Stomach smooth muscle (tissue), 2 donors: ENCODE measurements around the gene RPS2.

Experiments used
- H3K27ac ChIP-seq: one replicate; pipeline ENCODE4 v1.7.0; 2013; ENCODE audit warnings: mild to moderate bottlenecking, low read length, inconsistent platforms
- H3K27me3 ChIP-seq, 2 donors: one replicate each; pipeline ENCODE4 v1.7.0; 2013; ENCODE audit warnings: low read length in 2 of 2; ENCODE audit not compliant: insufficient read depth in 2 of 2, control insufficient read depth in 1 of 2
- H3K36me3 ChIP-seq, 2 donors: one replicate each; pipeline ENCODE4 v1.7.0; 2013; ENCODE audit warnings: low read length in 2 of 2; ENCODE audit not compliant: control insufficient read depth in 2 of 2, insufficient read depth in 2 of 2
- H3K4me1 ChIP-seq: one replicate; pipeline ENCODE4 v1.7.0; 2013; ENCODE audit warnings: low read length; ENCODE audit not compliant: control insufficient read depth, insufficient read depth
- H3K4me3 ChIP-seq, 2 donors: one replicate each; pipeline ENCODE4 v1.7.0; 2013; ENCODE audit warnings: low read length in 2 of 2
- H3K9ac ChIP-seq, 2 donors: one replicate each; pipeline ENCODE4 v1.7.0; 2013; ENCODE audit warnings: low read length in 2 of 2, mild to moderate bottlenecking in 1 of 2
- H3K9me3 ChIP-seq, 2 donors: one replicate each; pipeline ENCODE4 v1.7.0; 2013; ENCODE audit warnings: low read length in 2 of 2; ENCODE audit not compliant: control insufficient read depth in 2 of 2
- donor health status: healthy.
- donor health status: Pancreatic carcinoma.

Gene RPS2

DNA sequence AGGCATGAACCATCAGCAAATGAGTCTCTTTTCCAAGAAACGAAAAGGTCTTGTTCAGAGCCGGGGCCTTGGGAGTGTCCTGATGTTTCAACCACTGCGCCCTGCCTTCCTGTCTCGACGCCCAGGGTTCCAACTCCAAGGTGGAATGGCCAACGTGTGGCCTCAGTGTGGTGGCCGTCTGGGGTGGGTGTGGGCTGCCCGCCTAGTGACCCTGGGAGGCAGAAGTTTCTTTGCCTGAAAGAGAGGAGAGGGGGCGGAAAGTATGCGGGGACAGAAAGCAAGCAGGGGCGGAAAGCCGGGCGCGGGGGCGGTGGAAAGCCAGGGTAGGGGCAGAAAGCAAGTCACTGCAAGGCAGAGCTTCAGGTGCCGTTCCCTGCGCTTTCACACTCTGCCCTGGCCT, 25.7 kb downstream of the RPS2 start:
- H3K27ac ChIP-seq: no peak overlapping the region

DNA sequence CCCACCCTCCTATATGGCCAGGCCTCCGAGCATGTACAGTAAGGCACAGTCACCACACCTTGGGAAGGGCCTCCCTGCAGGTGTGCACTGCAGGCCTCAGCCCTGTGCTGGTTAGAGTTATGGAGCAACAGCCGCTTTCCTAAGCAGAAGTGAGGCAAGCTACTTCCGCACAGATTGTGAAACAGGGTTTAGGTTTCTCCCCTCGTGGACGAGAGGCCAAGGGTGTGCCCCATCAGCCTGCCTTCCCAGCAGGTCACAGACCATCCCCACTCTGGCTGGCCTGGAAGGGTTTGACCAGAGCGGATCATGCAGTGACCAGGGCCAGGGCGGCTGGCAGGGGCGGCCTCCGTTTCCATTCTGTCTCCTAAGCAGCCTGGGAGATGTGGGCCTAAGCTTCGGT, 26.3 kb downstream of the RPS2 start:
- peaks cover 0 to 2% of the 10 kb centered on the region in 2 donors for H3K27me3 ChIP-seq
- peaks cover 19% of the 10 kb centered on the region for H3K4me1 ChIP-seq
- H3K9ac ChIP-seq: no peak overlapping the region
- H3K27ac ChIP-seq: no peak overlapping the region
- no peaks in the 10 kb centered on the region for H3K9me3 ChIP-seq
- peaks cover 16 to 21% of the 10 kb centered on the region in 2 donors for H3K36me3 ChIP-seq
- no peak overlapping the region for H3K4me3 ChIP-seq

More for the DNA sequence above, 25.7 kb downstream of the RPS2 start:
- no peaks in the 10 kb centered on the region for H3K9me3 ChIP-seq
- no peak overlapping the region for H3K9ac ChIP-seq
- H3K4me3 ChIP-seq: no peak overlapping the region
- H3K36me3 ChIP-seq: peaks cover 16 to 21% of the 10 kb centered on the region in 2 donors
- no peaks in the 10 kb centered on the region for H3K27me3 ChIP-seq
- peaks cover 25% of the 10 kb centered on the region for H3K4me1 ChIP-seq

- Histone ChIP-seq H3K36me3 (peaks cover 16 to 21% of the 10 kb centered on the region in 2 donors), H3K4me1 (peaks cover 12% of the 10 kb centered on the region), H3K9me3 (no peaks in the 10 kb centered on the region), H3K27me3 (peaks cover 2% of the 10 kb centered on the region in 2 donors), H3K9ac (no peak overlapping the region), H3K4me3 (no peak overlapping the region), H3K27ac (no peak overlapping the region)
These were observed 27.6 kb downstream of the RPS2 start for GRCh38 chr16:1936945-1937479.

- Histone ChIP-seq H3K36me3 (peaks cover 4 to 6% of the 10 kb centered on the region in 2 donors), H3K4me1 (peaks cover 4% of the 10 kb centered on the region), H3K27ac (no peak overlapping the region), H3K9ac (no peak overlapping the region), H3K27me3 (peaks cover 2% of the 10 kb centered on the region in 2 donors), H3K4me3 (no peak overlapping the region), H3K9me3 (no peaks in the 10 kb centered on the region)
These were observed 31.4 kb downstream of the RPS2 start for GRCh38 chr16:1933097-1933661.

DNA sequence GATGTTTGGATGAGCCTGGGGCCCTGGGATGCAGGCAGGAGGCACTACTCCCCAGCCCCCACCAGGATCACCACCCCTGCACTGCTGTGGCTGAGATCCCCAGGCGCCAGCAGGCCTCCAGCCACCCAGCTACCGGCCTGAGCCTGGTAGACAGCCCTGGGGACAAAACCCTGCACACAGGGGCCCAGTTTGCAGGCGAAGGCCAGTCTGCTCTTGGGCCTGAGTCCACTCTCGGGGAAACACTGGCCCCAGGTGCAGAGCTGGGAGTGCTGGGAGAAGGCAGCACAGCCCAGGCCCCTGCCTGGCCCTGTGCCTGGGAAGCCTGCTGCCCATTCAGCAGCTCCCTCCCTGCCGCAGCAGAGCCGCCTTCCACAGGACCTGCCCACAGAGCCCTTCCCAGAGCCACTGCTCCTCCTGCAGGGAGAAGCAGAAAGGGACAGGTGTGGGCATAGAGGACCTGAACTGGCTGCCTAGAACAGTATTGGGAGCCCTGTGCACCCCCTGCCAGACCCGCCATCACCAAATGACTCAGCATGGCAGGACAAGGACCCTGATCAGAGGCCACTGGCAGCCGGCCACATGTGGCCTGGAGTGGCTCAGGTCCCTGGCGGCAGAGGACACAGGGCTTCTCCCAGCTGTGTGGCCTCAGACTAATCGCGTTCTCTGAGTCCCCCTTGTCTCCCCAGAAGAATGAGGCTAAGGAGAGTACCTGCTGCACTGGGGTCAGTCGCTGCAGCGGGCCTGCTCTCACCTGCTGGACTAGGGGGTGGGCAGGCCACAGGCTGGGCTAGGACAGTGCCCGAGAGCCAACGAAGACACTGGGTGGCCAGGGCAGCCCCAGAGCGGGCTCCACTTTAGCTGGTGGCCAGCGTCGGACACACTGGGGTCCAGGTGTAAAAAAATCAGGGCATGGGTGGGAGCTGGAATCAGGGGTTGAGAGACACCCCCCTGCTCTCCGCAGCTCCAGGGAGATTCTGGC, 32.3 kb downstream of the RPS2 start:
- Histone ChIP-seq H3K4me1 (peaks cover 4% of the 10 kb centered on the region), H3K36me3 (peaks cover 0 to 4% of the 10 kb centered on the region in 2 donors), H3K27ac (no peak overlapping the region), H3K9me3 (no peaks in the 10 kb centered on the region), H3K4me3 (no peak overlapping the region), H3K9ac (no peak overlapping the region), H3K27me3 (peaks cover 2% of the 10 kb centered on the region in 2 donors)

DNA sequence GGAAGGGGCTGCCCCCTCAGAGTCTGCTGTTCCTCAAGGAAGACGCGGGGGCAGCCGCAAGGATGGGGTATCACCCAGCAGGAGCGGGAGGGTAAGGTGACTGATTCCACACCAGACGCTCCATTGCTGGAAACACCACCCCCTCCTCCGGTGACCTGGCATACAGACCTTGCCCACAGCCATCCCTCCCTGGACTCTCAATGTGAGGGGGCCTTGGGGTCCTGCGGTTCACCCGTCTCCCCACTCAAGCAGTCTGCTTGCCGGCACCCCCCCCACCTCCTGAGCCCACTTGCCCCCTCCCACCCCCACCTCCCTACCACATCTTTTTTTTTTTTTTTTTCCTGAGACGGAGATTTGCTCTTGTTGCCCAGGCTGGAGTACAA, 34.3 kb downstream of the RPS2 start:
- Histone ChIP-seq H3K4me1 (peaks cover 4% of the 10 kb centered on the region), H3K9ac (no peak overlapping the region), H3K27ac (no peak overlapping the region), H3K4me3 (no peak overlapping the region), H3K36me3 (no peaks in the 10 kb centered on the region), H3K9me3 (no peaks in the 10 kb centered on the region), H3K27me3 (peaks cover 2 to 4% of the 10 kb centered on the region in 2 donors)

DNA sequence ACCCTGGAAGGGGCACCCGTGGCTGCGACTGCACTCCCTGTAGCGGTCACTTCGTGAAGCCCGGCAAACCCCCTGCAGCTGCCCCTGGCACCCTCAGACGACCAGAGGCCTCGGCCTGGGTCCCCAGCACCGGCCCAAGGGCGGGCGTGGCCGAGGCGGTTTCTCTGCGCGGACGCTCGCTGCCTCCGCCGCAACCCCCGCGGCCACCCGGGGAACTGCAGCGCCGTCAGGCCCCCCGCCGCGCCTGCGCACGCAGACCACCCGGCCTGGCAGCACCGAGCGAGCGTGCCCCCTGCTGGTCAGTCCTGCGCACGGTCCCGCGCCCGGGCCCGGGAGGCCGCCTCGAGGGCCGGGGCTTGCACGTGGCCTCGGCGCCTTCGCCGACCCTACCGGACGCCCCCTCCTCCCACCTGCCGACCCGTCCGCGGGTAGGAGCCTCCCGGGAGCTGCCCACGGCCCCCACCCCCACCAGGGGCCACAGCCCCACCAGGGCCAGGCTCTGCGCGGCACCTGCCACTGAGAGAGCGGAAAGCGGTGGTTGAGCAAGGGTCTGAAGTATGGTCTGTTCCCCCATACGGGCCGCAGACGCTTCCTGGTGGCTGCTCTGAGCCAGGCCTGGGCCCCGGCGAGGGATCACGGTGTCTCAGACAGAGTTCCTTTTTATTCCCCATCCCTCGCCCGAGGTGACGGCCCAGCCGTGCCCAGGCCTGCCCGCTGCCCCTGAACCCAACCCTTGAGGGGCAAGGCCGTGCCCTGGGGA, 34.9 kb downstream of the RPS2 start:
- Histone ChIP-seq H3K9me3 (no peaks in the 10 kb centered on the region), H3K27ac (no peak overlapping the region), H3K36me3 (no peaks in the 10 kb centered on the region), H3K27me3 (peaks cover 2 to 4% of the 10 kb centered on the region in 2 donors), H3K4me1 (peaks cover 4% of the 10 kb centered on the region), H3K9ac (peak overlapping the region in 1 of 2 donors; percentile 20), H3K4me3 (peak overlapping the region in 1 of 2 donors; percentile 70)

DNA sequence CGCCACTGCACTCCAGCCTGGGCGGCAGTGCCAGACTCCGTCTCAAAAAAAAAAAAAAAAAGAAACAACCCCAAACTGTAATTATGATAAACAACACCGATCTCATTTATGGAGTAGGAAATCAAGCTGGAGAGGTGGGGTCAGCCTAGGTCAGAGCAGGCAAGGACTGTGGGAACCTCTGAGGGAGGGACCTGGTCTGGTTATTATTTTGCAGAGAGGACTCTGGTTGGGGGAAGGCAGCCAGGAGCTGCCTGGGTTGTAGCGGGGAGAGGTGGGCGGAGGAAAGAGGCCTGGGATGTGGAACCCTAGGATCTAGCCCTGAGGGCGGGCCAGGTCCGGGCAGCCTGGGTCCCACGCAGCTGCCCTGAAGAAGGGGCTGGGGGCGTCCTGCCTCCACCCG, 35.5 kb downstream of the RPS2 start:
- peaks cover 4% of the 10 kb centered on the region for H3K4me1 ChIP-seq
- peak overlapping the region; percentile 48 to 70 for H3K4me3 ChIP-seq
- H3K9ac ChIP-seq: peak overlapping the region in 1 of 2 donors; percentile 20
- no peaks in the 10 kb centered on the region for H3K9me3 ChIP-seq
- H3K27me3 ChIP-seq: peaks cover 7 to 8% of the 10 kb centered on the region in 2 donors
- no peak overlapping the region for H3K27ac ChIP-seq
- H3K36me3 ChIP-seq: no peaks in the 10 kb centered on the region

- Histone ChIP-seq H3K9ac (no peak overlapping the region), H3K4me3 (no peak overlapping the region), H3K27ac (no peak overlapping the region), H3K9me3 (peaks cover 0 to 2% of the 10 kb centered on the region in 2 donors), H3K36me3 (no peaks in the 10 kb centered on the region), H3K4me1 (peaks cover 9% of the 10 kb centered on the region), H3K27me3 (peaks cover 22 to 26% of the 10 kb centered on the region in 2 donors)
These were observed 38.4 kb downstream of the RPS2 start for GRCh38 chr16:1926271-1926670.

DNA sequence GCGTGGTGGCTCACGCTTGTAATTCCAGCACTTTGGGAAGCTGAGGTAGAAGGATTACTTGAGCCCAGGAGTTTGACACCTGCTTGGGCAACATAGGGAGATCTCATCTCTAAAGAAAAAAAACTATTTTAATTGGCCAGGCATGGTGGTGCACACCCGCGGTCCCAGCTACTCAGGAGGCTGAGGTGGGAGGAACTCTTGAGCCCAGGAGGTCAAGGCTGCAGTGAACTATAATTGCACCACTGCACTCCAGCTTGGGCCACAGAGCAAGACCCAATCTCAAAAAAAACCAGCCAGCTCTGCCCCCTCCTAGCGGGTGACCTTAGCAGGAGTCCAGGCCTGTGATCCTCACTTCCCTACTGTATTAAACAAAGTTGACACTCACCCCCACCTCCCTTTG, 40.5 kb downstream of the RPS2 start:
- Histone ChIP-seq H3K9me3 (peaks cover 0 to 2% of the 10 kb centered on the region in 2 donors), H3K27ac (no peak overlapping the region), H3K4me3 (no peak overlapping the region), H3K9ac (no peak overlapping the region), H3K36me3 (no peaks in the 10 kb centered on the region), H3K27me3 (peaks cover 42 to 44% of the 10 kb centered on the region in 2 donors), H3K4me1 (peaks cover 5% of the 10 kb centered on the region)
